HepG2 (cell line): ENCODE data around the gene AGO4. TPM values are rescaled to one million over a fixed set of nuclear protein-coding genes. Genes with fewer than 3 reads are reported as not detected.

Experiments
- ARID2 ChIP-seq: sonication (generic); formaldehyde crosslinking; IDR thresholded peaks from 2 replicates; pipeline ENCODE4 v1.8.1; 2022; ENCODE audit warnings: mild to moderate bottlenecking, missing genetic modification reagents, borderline replicate concordance
- GFI1 ChIP-seq: sonication (generic); formaldehyde crosslinking; IDR thresholded peaks from 2 replicates; pipeline ENCODE4 v1.5.0; 2020; ENCODE audit warnings: missing genetic modification reagents, mild to moderate bottlenecking, borderline replicate concordance
- IRX3 ChIP-seq: sonication (generic); formaldehyde crosslinking; IDR thresholded peaks from 2 replicates; pipeline ENCODE4 v1.8.1; 2023; ENCODE audit warnings: mild to moderate bottlenecking, low read depth, missing genetic modification reagents, borderline replicate concordance
- KDM1A ChIP-seq: IDR thresholded peaks from 2 replicates; pipeline ENCODE4 v1.6.1; 2016; ENCODE audit warnings: missing compliant biosample characterization
- SMYD3 ChIP-seq: sonication (generic); formaldehyde crosslinking; IDR thresholded peaks from 2 replicates; pipeline ENCODE4 v1.8.1; 2023; ENCODE audit warnings: mild to moderate bottlenecking, missing genetic modification reagents
- U2AF1 ChIP-seq: fragments of 200-400 bp; formaldehyde crosslinking; optimal IDR thresholded peaks from 2 replicates; pipeline ENCODE3; 2017; ENCODE audit warnings: mild to moderate bottlenecking, low read depth, low read length
- YEATS2 ChIP-seq: sonication (generic); formaldehyde crosslinking; IDR thresholded peaks from 2 replicates; pipeline ENCODE4 v1.4.0; 2020; ENCODE audit warnings: missing genetic modification reagents, borderline replicate concordance
- ZMYM3 ChIP-seq: sonication (generic); formaldehyde crosslinking; IDR thresholded peaks from 2 replicates; pipeline ENCODE4 v1.5.1; 2020; ENCODE audit warnings: mild to moderate bottlenecking, missing genetic modification reagents
- ZNF232 ChIP-seq: sonication (generic); formaldehyde crosslinking; IDR thresholded peaks from 2 replicates; pipeline ENCODE4 v1.4.0; 2020; ENCODE audit warnings: missing genetic modification reagents, borderline replicate concordance
- ZNF432 ChIP-seq: sonication (generic); formaldehyde crosslinking; IDR thresholded peaks from 2 replicates; pipeline ENCODE4 v1.5.0; 2020; ENCODE audit warnings: missing genetic modification reagents, mild to moderate bottlenecking, borderline replicate concordance
- ZNF496 ChIP-seq: sonication (generic); formaldehyde crosslinking; IDR thresholded peaks from 2 replicates; pipeline ENCODE4 v1.8.1; 2023; ENCODE audit warnings: mild to moderate bottlenecking, moderate library complexity, missing genetic modification reagents; ENCODE audit not compliant: insufficient replicate concordance
- ZNF567 ChIP-seq: sonication (generic); formaldehyde crosslinking; IDR thresholded peaks from 2 replicates; pipeline ENCODE4 v1.8.1; 2023; ENCODE audit warnings: mild to moderate bottlenecking, missing genetic modification reagents, borderline replicate concordance
- ZNF709 ChIP-seq: sonication (generic); formaldehyde crosslinking; IDR thresholded peaks from 2 replicates; pipeline ENCODE4 v1.5.0; 2020; ENCODE audit warnings: mild to moderate bottlenecking, missing genetic modification reagents
- ZNF780A ChIP-seq: sonication (generic); formaldehyde crosslinking; IDR thresholded peaks from 2 replicates; pipeline ENCODE4 v1.8.0; 2022; ENCODE audit warnings: mild to moderate bottlenecking, missing genetic modification reagents, moderate library complexity
- ZNF83 ChIP-seq: sonication (generic); formaldehyde crosslinking; IDR thresholded peaks from 2 replicates; pipeline ENCODE4 v1.4.0; 2020; ENCODE audit warnings: missing genetic modification reagents, mild to moderate bottlenecking, borderline replicate concordance
- polyA plus RNA-seq, 8 experiments: library from polyadenylated mRNA; depleted of rRNA in 3 of 8; stranded (reverse) in 7 of 8; unstranded in 1 of 8; fragments of >200 nt; fragmentation: Illumina TruSeq in 4 of 8; extraction: Trizol in 4 of 8; gene quantifications; 2 replicates each; pipeline versions ENCODE4 v1.2.1 to v1.2.3, GENCODE V29; 2011 to 2016; ENCODE audit warnings: low read depth in 4 of 8, missing spikeins in 1 of 8, mixed read lengths in 1 of 8; ENCODE audit not compliant: insufficient read depth in 1 of 8
- total RNA-seq, 5 experiments: library from RNA; depleted of rRNA; stranded (reverse); fragments of >200 nt; fragmentation: Illumina TruSeq; extraction: Trizol; gene quantifications; 2 replicates each; pipeline ENCODE4 v1.2.3, GENCODE V29; 2016; ENCODE audit warnings: low read depth in 1 of 5
- TF ChIP-seq, protein P1 (sequence below): sonication (generic); formaldehyde crosslinking; IDR thresholded peaks from 2 replicates; pipeline ENCODE4 v1.5.1; 2020; ENCODE audit warnings: missing genetic modification reagents, mild to moderate bottlenecking, borderline replicate concordance
- TF ChIP-seq, protein P2 (sequence below): sonication (generic); formaldehyde crosslinking; conservative IDR thresholded peaks from 2 replicates; pipeline ENCODE4 v1.4.0; 2020; ENCODE audit warnings: missing genetic modification reagents
- TF ChIP-seq, protein P3 (sequence below): sonication (generic); formaldehyde crosslinking; IDR thresholded peaks from 2 replicates; pipeline ENCODE4 v1.4.0; 2020; ENCODE audit warnings: low read depth, mild to moderate bottlenecking, missing genetic modification reagents
- TF ChIP-seq, protein P4 (sequence below): sonication (generic); formaldehyde crosslinking; IDR thresholded peaks from 2 replicates; pipeline ENCODE4 v1.8.1; 2023; ENCODE audit warnings: mild to moderate bottlenecking, missing genetic modification reagents
- TF ChIP-seq, protein P5 (sequence below): IDR thresholded peaks from 2 replicates; pipeline ENCODE4 v1.6.1; 2016; ENCODE audit warnings: control low read depth

The AGO4 gene
- total and polyA plus RNA-seq, 2 of the 13 experiments (the other 11 are each of a cell fraction or from before 2014, with no cell fraction given) = 6.0 to 13.8 TPM

DNA sequence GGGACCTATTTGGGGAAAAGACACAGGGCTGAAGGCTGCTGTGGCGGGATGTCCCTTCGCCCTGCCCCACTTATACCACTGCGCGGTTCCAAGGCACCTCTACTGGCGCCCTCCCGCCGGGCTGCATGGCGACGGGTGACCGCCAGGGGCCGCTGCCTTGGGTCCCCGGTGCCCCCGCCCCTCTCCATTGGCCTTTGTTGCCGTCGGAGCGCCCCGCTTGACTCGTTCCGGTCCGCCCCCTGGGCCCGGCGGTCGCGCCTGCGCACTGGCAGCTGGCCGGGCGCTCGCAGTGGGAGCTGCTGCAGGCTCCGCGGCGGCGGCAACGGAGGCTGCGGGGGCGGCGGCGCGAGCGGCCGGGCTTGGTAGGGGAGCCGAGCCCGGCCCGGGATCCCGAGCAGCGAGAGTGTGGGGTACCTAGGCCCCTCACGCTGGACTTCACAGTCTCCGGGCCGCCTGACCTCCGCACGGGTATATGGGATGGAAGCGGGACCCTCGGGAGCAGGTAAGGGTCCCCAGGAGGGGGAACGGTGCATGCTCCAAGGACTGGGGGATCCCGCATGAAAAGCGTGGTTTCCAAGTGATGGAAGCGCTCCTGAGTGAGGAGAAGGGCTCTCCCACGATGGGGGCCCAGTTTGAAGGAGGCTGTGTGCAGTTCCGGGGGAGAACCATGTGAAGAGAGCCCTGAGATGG is 75.3 kb downstream of the AGO4 start, which contains the start of gene AGO1 (continued):
- TF ChIP-seq, protein P1, sequence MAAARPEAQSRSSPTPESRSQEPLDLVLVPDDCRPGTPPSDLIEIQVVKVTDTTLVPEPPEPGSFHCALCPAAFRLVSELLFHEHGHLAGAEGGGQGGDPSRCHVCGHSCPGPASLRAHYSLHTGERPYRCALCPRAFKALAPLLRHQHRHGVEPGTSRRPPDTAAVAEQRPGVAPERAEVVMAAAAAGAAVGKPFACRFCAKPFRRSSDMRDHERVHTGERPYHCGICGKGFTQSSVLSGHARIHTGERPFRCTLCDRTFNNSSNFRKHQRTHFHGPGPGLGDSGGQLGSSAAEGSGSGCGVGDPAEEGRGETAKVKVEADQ (CRISPR knock-in tag) = 0 out of 2 replicates have a peak, but pooled peaks have one; percentile 78
- TF ChIP-seq KDM1A (CRISPR knock-in tag) (no peak), SMYD3 (CRISPR knock-in tag) (no peak), YEATS2 (peak; percentile 56; the same call in 1 of the 2 replicates), ZNF232 (CRISPR knock-in tag) (peak; percentile 39; the same call in 1 of the 2 replicates), ARID2 (no peak), IRX3 (CRISPR knock-in tag) (no peak), U2AF1 (no peak), ZMYM3 (CRISPR knock-in tag) (peak; percentile 65; the same call in 1 of the 2 replicates), ZNF432 (CRISPR knock-in tag) (no peak), ZNF567 (no peak; the same call in 1 of the 2 replicates), GFI1 (CRISPR knock-in tag) (no peak), ZNF780A (CRISPR knock-in tag) (no peak), ZNF496 (CRISPR knock-in tag) (no peak), ZNF83 (CRISPR knock-in tag) (no peak), ZNF709 (CRISPR knock-in tag) (no peak; the same call in 1 of the 2 replicates)
- TF ChIP-seq, protein P2, sequence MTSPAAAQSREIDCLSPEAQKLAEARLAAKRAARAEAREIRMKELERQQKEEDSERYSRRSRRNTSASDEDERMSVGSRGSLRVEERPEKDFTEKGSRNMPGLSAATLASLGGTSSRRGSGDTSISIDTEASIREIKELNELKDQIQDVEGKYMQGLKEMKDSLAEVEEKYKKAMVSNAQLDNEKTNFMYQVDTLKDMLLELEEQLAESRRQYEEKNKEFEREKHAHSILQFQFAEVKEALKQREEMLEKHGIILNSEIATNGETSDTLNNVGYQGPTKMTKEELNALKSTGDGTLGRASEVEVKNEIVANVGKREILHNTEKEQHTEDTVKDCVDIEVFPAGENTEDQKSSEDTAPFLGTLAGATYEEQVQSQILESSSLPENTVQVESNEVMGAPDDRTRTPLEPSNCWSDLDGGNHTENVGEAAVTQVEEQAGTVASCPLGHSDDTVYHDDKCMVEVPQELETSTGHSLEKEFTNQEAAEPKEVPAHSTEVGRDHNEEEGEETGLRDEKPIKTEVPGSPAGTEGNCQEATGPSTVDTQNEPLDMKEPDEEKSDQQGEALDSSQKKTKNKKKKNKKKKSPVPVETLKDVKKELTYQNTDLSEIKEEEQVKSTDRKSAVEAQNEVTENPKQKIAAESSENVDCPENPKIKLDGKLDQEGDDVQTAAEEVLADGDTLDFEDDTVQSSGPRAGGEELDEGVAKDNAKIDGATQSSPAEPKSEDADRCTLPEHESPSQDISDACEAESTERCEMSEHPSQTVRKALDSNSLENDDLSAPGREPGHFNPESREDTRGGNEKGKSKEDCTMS = no peak
- TF ChIP-seq, protein P3, sequence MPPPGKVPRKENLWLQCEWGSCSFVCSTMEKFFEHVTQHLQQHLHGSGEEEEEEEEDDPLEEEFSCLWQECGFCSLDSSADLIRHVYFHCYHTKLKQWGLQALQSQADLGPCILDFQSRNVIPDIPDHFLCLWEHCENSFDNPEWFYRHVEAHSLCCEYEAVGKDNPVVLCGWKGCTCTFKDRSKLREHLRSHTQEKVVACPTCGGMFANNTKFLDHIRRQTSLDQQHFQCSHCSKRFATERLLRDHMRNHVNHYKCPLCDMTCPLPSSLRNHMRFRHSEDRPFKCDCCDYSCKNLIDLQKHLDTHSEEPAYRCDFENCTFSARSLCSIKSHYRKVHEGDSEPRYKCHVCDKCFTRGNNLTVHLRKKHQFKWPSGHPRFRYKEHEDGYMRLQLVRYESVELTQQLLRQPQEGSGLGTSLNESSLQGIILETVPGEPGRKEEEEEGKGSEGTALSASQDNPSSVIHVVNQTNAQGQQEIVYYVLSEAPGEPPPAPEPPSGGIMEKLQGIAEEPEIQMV = no peak
- TF ChIP-seq, protein P4, sequence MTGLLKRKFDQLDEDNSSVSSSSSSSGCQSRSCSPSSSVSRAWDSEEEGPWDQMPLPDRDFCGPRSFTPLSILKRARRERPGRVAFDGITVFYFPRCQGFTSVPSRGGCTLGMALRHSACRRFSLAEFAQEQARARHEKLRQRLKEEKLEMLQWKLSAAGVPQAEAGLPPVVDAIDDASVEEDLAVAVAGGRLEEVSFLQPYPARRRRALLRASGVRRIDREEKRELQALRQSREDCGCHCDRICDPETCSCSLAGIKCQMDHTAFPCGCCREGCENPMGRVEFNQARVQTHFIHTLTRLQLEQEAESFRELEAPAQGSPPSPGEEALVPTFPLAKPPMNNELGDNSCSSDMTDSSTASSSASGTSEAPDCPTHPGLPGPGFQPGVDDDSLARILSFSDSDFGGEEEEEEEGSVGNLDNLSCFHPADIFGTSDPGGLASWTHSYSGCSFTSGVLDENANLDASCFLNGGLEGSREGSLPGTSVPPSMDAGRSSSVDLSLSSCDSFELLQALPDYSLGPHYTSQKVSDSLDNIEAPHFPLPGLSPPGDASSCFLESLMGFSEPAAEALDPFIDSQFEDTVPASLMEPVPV (CRISPR knock-in tag) = no peak
- TF ChIP-seq, protein P5, sequence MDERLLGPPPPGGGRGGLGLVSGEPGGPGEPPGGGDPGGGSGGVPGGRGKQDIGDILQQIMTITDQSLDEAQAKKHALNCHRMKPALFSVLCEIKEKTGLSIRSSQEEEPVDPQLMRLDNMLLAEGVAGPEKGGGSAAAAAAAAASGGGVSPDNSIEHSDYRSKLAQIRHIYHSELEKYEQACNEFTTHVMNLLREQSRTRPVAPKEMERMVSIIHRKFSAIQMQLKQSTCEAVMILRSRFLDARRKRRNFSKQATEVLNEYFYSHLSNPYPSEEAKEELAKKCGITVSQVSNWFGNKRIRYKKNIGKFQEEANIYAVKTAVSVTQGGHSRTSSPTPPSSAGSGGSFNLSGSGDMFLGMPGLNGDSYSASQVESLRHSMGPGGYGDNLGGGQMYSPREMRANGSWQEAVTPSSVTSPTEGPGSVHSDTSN (CRISPR knock-in tag) = no peak
